Uterus (tissue), 4 donors: ENCODE measurements around the gene AMBN. TPM values are rescaled to one million over a fixed set of nuclear protein-coding genes. Genes with fewer than 3 reads are reported as not detected.

Source experiments
- DNase-seq, 2 donors: peaks; one replicate each; pipeline ENCODE4 v3.0.0-alpha.2; 2019 to 2020
- H3K27ac ChIP-seq, 2 donors: fragments of 200-600 bp; sonication (generic); 1 replicate in 1 of 2; 2 replicates in 1 of 2; pipeline ENCODE4 v1.5.1; 2016 to 2018
- H3K27me3 ChIP-seq, 2 donors: fragments of 200-600 bp; sonication (generic); one replicate each; pipeline ENCODE4 v1.5.1; 2018 to 2019; ENCODE audit warnings: control low read depth in 1 of 2
- H3K36me3 ChIP-seq, 2 donors: fragments of 200-600 bp; sonication (generic); one replicate each; pipeline ENCODE4 v1.5.1; 2019; ENCODE audit warnings: control low read depth in 1 of 2
- H3K4me1 ChIP-seq, 2 donors: fragments of 200-600 bp; sonication (generic); one replicate each; pipeline ENCODE4 v1.5.1; 2018 to 2019; ENCODE audit warnings: control low read depth in 1 of 2
- H3K4me3 ChIP-seq, 2 donors: fragments of 200-600 bp; sonication (generic); 1 replicate in 1 of 2; 2 replicates in 1 of 2; pipeline ENCODE4 v1.5.1; 2018 to 2019; ENCODE audit warnings: mild to moderate bottlenecking in 1 of 2
- H3K9me3 ChIP-seq, 2 donors: fragments of 200-600 bp; sonication (generic); one replicate each; pipeline ENCODE4 v1.5.1; 2019; ENCODE audit warnings: control low read depth in 1 of 2
- CTCF ChIP-seq, 4 experiments: fragments of 200-600 bp in 2 of 4; fragments of 450-650 bp in 2 of 4; sonication (generic) in 2 of 4; IDR thresholded peaks; one replicate each; pipeline ENCODE4 v1.5.1; 2016 to 2019; ENCODE audit warnings: antibody characterized with exemption in 4 of 4, mild to moderate bottlenecking in 2 of 4, moderate library complexity in 1 of 4
- POLR2A ChIP-seq, 2 donors: fragments of 450-650 bp; IDR thresholded peaks; one replicate each; pipeline ENCODE4 v1.6.1; 2016; ENCODE audit warnings: antibody characterized with exemption in 2 of 2, mild to moderate bottlenecking in 1 of 2, moderate library complexity in 1 of 2
- intact Hi-C: fragments of 100-400 bp; cut with DNase I; formaldehyde crosslinking; loops from one replicate; pipeline ENCODE4 v1.15.1; 2023; ENCODE audit warnings: low total_unique reads
- total RNA-seq, 4 donors: library from RNA; depleted of rRNA in 3 of 4; stranded (reverse); fragments of >200 nt in 3 of 4; gene quantifications; one replicate each; pipeline versions ENCODE4 v1.1.0 to v1.2.4, GENCODE V29; 2014 to 2023
- donor health status: DM: yes; HTN: yes; CAD: no.

Gene AMBN
- total RNA-seq, 4 donors from 2014 or later, result not detected

GRCh38 chr4:70607334-70607853, 15.3 kb downstream of the AMBN start:
- Histone ChIP-seq H3K4me3 (no peak overlapping the region), H3K4me1 (no peaks in the 10 kb centered on the region), H3K36me3 (no peaks in the 10 kb centered on the region), H3K27me3 (no peaks in the 10 kb centered on the region), H3K9me3 (no peaks in the 10 kb centered on the region), H3K27ac (no peak overlapping the region)
- no peak for DNase-seq
- intact Hi-C loops, result no loop called here
- TF ChIP-seq POLR2A (IDR thresholded peaks at IDR 0.05), result no peak
- TF ChIP-seq CTCF (IDR thresholded peaks at IDR 0.05), result no peak

DNA sequence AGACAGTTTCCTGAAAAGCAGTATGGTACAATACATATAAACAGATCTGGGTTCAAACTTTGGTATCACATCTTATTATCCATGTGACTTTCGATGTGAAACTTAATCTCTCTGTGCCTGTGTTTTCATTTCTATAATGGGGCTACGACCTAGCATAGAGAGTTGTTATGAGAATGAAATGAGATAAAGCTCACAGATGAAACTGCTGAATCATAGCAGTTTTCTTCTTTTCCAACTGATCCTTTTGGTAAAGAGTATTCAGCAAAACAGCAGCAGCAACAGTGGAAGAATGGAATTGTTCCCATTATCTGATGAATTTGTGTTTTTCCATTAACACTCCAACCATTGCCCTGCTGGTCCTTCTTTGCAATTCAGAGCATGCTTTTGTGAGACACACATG, 16.3 kb downstream of the AMBN start:
- TF ChIP-seq CTCF (IDR thresholded peaks at IDR 0.05) (no peak), POLR2A (IDR thresholded peaks at IDR 0.05) (no peak)
- Histone ChIP-seq H3K36me3 (no peaks in the 10 kb centered on the region), H3K27me3 (no peaks in the 10 kb centered on the region), H3K4me3 (no peak overlapping the region), H3K4me1 (no peaks in the 10 kb centered on the region), H3K9me3 (no peaks in the 10 kb centered on the region), H3K27ac (no peak overlapping the region)
- DNase-seq, result no peak
- intact Hi-C loops, result no loop called here

DNA sequence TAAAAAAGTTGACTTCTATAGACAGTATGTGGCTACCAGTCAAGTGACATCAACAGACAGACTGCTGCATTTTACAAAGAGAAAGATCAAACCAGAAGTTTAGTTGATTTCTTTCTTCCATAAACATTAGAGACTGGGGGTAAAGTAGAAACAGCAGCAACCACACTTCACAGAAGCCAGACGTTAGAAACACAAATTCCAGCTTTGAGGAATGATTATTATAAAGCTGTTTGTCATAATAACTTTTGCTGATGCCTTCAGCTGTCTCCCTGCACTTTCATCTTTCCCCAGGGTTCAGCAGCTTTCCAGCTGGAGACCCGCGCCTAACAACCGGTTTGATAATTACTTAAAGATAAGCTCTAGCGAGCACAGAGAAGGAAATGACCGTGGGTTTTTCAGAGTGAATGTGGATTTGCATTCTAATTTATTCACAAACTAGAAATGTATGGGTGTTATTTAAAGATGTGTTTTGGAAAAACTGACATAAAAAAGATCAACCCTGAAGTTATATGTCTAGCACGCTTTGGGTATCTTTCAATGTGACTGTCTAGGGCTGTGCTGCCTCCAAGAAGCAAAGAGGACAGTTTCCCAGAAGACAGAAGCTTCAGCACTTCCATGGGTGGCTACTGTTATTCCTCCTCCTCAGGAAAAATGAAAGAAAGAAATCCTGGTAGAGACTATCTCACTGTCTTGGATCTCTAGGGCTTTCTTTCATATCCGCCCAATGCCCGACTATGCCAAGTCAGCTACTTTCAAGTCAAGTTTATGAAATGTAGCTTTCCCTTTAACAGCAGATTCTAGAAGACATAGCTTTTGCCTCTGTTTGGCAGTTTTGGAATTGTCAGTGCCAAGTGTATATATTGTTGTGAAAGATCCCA, 21.5 kb downstream of the AMBN start:
- no peaks in the 10 kb centered on the region for H3K36me3 ChIP-seq
- no peak for DNase-seq
- no peak overlapping the region for H3K4me3 ChIP-seq
- no peak overlapping the region for H3K27ac ChIP-seq
- no peaks in the 10 kb centered on the region for H3K9me3 ChIP-seq
- no peaks in the 10 kb centered on the region for H3K27me3 ChIP-seq
- H3K4me1 ChIP-seq, result no peaks in the 10 kb centered on the region
- no peak for TF ChIP-seq POLR2A (IDR thresholded peaks at IDR 0.05)
- no peak for TF ChIP-seq CTCF (IDR thresholded peaks at IDR 0.05)
- intact Hi-C loops, result no loop called here

- Histone ChIP-seq H3K9me3 (no peaks in the 10 kb centered on the region), H3K27me3 (no peaks in the 10 kb centered on the region), H3K4me1 (no peaks in the 10 kb centered on the region), H3K27ac (no peak overlapping the region), H3K4me3 (no peak overlapping the region), H3K36me3 (no peaks in the 10 kb centered on the region)
- intact Hi-C loops, result no loop called here
- TF ChIP-seq CTCF (IDR thresholded peaks at IDR 0.05), result no peak
- no peak for TF ChIP-seq POLR2A (IDR thresholded peaks at IDR 0.05)
- DNase-seq, result no peak
These were observed 22.1 kb downstream of the AMBN start for GRCh38 chr4:70614184-70614555.

GRCh38 chr4:70619288-70619687, 27.2 kb downstream of the AMBN start:
- no peak for DNase-seq
- Histone ChIP-seq H3K27ac (no peak overlapping the region), H3K4me3 (no peak overlapping the region), H3K36me3 (no peaks in the 10 kb centered on the region), H3K4me1 (no peaks in the 10 kb centered on the region), H3K27me3 (no peaks in the 10 kb centered on the region), H3K9me3 (no peaks in the 10 kb centered on the region)
- TF ChIP-seq CTCF (IDR thresholded peaks at IDR 0.05), result no peak
- no peak for TF ChIP-seq POLR2A (IDR thresholded peaks at IDR 0.05)
- intact Hi-C loops, result no loop called here
